Measurements from ENCODE around the gene FOXN4. TPM values are rescaled to one million over a fixed set of nuclear protein-coding genes. Genes with fewer than 3 reads are reported as not detected.

Gene FOXN4
- total RNA-seq, 1 experiment from 2014 or later, result 0.37 TPM

DNA sequence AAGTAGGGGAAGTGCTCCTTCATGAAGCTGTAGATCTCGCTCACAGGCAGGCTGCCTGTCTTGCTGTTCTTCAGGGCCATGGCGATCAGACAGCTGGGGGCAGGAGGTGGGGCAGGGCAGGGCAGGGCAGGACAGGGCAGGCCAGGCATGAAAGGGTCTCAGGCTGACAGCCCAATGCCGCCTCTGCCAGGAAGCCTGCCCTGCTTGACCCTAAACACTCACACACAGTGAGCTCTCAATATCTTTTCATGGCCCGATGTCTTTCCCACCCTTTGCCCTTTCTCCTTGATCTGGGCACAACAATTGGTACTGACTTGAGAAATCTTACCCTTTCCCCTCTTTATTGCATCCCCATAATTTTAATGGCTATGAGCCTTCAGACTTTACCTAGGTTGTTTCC, 22.4 kb downstream of the FOXN4 start:
- Mint-ChIP-seq H3K9me3 (no peaks in the 10 kb centered on the region), H3K4me3 (no peak overlapping the region), H3K36me3 (no peaks in the 10 kb centered on the region), H3K27ac (no peak overlapping the region), H3K27me3 (ENCODE audit: low read depth) (no peaks in the 10 kb centered on the region), H3K4me1 (peaks cover 13% of the 10 kb centered on the region)
- DNase-seq (ENCODE audit: low spot score) (no peak), ATAC-seq (no peak)
- ChIA-PET CTCF (interaction anchor here (0.9 to 1.4 kb wide), 2 partner anchors 23 to 107 kb away, joined by 3 to 4 read pairs; no protein-coding TSS in a partner anchor), POLR2A (no interaction called here)
- TF ChIP-seq KAT7 (CRISPR knock-in tag; IDR thresholded peaks at IDR 0.05; ENCODE audit: borderline replicate concordance) (no peak), CREB1 (CRISPR knock-in tag; IDR thresholded peaks at IDR 0.05) (no peak), SMAD4 (CRISPR knock-in tag; IDR thresholded peaks at IDR 0.05) (no peak), RORB (CRISPR knock-in tag; IDR thresholded peaks at IDR 0.05) (no peak), SP1 (CRISPR knock-in tag; conservative IDR thresholded peaks at IDR 0.05) (no peak), GTF2I (CRISPR knock-in tag; conservative IDR thresholded peaks at IDR 0.05) (no peak), CREM (CRISPR knock-in tag; IDR thresholded peaks at IDR 0.05) (no peak), HMGA2 (CRISPR knock-in tag; IDR thresholded peaks at IDR 0.05) (no peak), PRRX2 (CRISPR knock-in tag; IDR thresholded peaks at IDR 0.05) (no peak), ESRRA (CRISPR knock-in tag; IDR thresholded peaks at IDR 0.05; ENCODE audit: borderline replicate concordance) (no peak)
- TF ChIP-seq, protein P1, sequence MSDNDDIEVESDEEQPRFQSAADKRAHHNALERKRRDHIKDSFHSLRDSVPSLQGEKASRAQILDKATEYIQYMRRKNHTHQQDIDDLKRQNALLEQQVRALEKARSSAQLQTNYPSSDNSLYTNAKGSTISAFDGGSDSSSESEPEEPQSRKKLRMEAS (CRISPR knock-in tag; IDR thresholded peaks at IDR 0.05), result no peak
- TF ChIP-seq, protein P2, sequence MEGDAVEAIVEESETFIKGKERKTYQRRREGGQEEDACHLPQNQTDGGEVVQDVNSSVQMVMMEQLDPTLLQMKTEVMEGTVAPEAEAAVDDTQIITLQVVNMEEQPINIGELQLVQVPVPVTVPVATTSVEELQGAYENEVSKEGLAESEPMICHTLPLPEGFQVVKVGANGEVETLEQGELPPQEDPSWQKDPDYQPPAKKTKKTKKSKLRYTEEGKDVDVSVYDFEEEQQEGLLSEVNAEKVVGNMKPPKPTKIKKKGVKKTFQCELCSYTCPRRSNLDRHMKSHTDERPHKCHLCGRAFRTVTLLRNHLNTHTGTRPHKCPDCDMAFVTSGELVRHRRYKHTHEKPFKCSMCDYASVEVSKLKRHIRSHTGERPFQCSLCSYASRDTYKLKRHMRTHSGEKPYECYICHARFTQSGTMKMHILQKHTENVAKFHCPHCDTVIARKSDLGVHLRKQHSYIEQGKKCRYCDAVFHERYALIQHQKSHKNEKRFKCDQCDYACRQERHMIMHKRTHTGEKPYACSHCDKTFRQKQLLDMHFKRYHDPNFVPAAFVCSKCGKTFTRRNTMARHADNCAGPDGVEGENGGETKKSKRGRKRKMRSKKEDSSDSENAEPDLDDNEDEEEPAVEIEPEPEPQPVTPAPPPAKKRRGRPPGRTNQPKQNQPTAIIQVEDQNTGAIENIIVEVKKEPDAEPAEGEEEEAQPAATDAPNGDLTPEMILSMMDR (IDR thresholded peaks at IDR 0.05), result no peak
- TF ChIP-seq, protein P3, sequence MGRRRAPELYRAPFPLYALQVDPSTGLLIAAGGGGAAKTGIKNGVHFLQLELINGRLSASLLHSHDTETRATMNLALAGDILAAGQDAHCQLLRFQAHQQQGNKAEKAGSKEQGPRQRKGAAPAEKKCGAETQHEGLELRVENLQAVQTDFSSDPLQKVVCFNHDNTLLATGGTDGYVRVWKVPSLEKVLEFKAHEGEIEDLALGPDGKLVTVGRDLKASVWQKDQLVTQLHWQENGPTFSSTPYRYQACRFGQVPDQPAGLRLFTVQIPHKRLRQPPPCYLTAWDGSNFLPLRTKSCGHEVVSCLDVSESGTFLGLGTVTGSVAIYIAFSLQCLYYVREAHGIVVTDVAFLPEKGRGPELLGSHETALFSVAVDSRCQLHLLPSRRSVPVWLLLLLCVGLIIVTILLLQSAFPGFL (CRISPR knock-in tag; IDR thresholded peaks at IDR 0.05; ENCODE audit: borderline replicate concordance), result no peak
- TF ChIP-seq, protein P4, sequence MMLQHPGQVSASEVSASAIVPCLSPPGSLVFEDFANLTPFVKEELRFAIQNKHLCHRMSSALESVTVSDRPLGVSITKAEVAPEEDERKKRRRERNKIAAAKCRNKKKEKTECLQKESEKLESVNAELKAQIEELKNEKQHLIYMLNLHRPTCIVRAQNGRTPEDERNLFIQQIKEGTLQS (CRISPR knock-in tag; conservative IDR thresholded peaks at IDR 0.05), result no peak
- TF ChIP-seq, protein P5, sequence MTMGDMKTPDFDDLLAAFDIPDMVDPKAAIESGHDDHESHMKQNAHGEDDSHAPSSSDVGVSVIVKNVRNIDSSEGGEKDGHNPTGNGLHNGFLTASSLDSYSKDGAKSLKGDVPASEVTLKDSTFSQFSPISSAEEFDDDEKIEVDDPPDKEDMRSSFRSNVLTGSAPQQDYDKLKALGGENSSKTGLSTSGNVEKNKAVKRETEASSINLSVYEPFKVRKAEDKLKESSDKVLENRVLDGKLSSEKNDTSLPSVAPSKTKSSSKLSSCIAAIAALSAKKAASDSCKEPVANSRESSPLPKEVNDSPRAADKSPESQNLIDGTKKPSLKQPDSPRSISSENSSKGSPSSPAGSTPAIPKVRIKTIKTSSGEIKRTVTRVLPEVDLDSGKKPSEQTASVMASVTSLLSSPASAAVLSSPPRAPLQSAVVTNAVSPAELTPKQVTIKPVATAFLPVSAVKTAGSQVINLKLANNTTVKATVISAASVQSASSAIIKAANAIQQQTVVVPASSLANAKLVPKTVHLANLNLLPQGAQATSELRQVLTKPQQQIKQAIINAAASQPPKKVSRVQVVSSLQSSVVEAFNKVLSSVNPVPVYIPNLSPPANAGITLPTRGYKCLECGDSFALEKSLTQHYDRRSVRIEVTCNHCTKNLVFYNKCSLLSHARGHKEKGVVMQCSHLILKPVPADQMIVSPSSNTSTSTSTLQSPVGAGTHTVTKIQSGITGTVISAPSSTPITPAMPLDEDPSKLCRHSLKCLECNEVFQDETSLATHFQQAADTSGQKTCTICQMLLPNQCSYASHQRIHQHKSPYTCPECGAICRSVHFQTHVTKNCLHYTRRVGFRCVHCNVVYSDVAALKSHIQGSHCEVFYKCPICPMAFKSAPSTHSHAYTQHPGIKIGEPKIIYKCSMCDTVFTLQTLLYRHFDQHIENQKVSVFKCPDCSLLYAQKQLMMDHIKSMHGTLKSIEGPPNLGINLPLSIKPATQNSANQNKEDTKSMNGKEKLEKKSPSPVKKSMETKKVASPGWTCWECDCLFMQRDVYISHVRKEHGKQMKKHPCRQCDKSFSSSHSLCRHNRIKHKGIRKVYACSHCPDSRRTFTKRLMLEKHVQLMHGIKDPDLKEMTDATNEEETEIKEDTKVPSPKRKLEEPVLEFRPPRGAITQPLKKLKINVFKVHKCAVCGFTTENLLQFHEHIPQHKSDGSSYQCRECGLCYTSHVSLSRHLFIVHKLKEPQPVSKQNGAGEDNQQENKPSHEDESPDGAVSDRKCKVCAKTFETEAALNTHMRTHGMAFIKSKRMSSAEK (CRISPR knock-in tag; IDR thresholded peaks at IDR 0.05; ENCODE audit: borderline replicate concordance), result no peak
- TF ChIP-seq, protein P6, sequence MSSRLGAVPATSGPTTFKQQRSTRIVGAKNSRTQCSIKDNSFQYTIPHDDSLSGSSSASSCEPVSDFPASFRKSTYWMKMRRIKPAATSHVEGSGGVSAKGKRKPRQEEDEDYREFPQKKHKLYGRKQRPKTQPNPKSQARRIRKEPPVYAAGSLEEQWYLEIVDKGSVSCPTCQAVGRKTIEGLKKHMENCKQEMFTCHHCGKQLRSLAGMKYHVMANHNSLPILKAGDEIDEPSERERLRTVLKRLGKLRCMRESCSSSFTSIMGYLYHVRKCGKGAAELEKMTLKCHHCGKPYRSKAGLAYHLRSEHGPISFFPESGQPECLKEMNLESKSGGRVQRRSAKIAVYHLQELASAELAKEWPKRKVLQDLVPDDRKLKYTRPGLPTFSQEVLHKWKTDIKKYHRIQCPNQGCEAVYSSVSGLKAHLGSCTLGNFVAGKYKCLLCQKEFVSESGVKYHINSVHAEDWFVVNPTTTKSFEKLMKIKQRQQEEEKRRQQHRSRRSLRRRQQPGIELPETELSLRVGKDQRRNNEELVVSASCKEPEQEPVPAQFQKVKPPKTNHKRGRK (CRISPR knock-in tag; IDR thresholded peaks at IDR 0.05; ENCODE audit: borderline replicate concordance), result no peak
- TF ChIP-seq, protein P7, sequence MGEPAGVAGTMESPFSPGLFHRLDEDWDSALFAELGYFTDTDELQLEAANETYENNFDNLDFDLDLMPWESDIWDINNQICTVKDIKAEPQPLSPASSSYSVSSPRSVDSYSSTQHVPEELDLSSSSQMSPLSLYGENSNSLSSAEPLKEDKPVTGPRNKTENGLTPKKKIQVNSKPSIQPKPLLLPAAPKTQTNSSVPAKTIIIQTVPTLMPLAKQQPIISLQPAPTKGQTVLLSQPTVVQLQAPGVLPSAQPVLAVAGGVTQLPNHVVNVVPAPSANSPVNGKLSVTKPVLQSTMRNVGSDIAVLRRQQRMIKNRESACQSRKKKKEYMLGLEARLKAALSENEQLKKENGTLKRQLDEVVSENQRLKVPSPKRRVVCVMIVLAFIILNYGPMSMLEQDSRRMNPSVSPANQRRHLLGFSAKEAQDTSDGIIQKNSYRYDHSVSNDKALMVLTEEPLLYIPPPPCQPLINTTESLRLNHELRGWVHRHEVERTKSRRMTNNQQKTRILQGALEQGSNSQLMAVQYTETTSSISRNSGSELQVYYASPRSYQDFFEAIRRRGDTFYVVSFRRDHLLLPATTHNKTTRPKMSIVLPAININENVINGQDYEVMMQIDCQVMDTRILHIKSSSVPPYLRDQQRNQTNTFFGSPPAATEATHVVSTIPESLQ (CRISPR knock-in tag; IDR thresholded peaks at IDR 0.05), result no peak
- TF ChIP-seq, protein P8, sequence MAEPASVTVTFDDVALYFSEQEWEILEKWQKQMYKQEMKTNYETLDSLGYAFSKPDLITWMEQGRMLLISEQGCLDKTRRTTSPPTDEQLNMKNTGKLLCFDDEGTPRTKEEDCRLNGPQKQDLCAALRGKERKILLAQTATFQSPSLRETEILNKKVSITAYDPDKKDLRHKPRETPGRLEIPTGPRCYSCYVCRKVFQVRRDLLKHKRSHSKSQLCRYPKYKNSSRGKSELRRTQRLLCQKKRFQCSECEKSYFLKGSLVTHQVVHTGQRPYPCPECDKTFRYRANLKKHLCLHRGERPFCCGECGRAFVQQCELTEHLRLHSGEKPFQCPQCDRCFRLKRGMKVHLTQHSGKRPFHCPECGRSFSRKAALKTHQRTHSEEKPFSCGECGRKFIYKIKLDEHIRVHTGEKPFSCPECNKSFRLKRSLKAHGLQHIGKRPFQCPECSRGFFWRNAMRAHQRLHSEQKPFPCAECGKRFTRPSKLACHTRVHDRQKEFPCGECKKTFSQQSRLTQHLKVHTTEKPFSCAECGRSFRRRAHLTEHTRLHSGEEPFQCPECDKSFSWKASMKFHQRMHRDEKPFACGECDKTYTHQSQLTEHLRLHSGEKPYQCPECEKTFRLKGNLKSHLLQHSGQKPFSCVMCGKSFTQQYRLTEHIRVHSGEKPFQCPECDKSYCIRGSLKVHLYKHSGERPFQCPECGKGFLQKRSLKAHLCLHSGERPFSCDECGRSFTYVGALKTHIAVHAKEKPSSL (CRISPR knock-in tag; conservative IDR thresholded peaks at IDR 0.05), result no peak
- TF ChIP-seq, protein P9, sequence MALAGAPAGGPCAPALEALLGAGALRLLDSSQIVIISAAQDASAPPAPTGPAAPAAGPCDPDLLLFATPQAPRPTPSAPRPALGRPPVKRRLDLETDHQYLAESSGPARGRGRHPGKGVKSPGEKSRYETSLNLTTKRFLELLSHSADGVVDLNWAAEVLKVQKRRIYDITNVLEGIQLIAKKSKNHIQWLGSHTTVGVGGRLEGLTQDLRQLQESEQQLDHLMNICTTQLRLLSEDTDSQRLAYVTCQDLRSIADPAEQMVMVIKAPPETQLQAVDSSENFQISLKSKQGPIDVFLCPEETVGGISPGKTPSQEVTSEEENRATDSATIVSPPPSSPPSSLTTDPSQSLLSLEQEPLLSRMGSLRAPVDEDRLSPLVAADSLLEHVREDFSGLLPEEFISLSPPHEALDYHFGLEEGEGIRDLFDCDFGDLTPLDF (CRISPR knock-in tag; IDR thresholded peaks at IDR 0.05), result no peak
- TF ChIP-seq, protein P10, sequence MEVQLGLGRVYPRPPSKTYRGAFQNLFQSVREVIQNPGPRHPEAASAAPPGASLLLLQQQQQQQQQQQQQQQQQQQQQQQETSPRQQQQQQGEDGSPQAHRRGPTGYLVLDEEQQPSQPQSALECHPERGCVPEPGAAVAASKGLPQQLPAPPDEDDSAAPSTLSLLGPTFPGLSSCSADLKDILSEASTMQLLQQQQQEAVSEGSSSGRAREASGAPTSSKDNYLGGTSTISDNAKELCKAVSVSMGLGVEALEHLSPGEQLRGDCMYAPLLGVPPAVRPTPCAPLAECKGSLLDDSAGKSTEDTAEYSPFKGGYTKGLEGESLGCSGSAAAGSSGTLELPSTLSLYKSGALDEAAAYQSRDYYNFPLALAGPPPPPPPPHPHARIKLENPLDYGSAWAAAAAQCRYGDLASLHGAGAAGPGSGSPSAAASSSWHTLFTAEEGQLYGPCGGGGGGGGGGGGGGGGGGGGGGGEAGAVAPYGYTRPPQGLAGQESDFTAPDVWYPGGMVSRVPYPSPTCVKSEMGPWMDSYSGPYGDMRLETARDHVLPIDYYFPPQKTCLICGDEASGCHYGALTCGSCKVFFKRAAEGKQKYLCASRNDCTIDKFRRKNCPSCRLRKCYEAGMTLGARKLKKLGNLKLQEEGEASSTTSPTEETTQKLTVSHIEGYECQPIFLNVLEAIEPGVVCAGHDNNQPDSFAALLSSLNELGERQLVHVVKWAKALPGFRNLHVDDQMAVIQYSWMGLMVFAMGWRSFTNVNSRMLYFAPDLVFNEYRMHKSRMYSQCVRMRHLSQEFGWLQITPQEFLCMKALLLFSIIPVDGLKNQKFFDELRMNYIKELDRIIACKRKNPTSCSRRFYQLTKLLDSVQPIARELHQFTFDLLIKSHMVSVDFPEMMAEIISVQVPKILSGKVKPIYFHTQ (CRISPR knock-in tag; IDR thresholded peaks at IDR 0.05), result no peak

All from WTC11 (cell line).